Neural progenitor cell (in vitro differentiated cells): ENCODE results near the gene CDT1. TPM values are rescaled to one million over a fixed set of nuclear protein-coding genes. Genes with fewer than 3 reads are reported as not detected.

Experiments used
- DNase-seq: peaks from one replicate; pipeline ENCODE4 v3.0.0-alpha.2; 2016; ENCODE audit warnings: low spot score
- H2AFZ ChIP-seq: fragments of 200-600 bp; sonication (generic); replicated peaks from 2 replicates; pipeline ENCODE4 v1.6.1; 2016; ENCODE audit warnings: antibody characterized with exemption
- H3F3A ChIP-seq: fragments of 200-600 bp; sonication (generic); 2 replicates; pipeline ENCODE4 v1.6.1; 2016; ENCODE audit warnings: antibody characterized with exemption, low read depth
- H3K27ac ChIP-seq: fragments of 200-600 bp; sonication (generic); 2 replicates; pipeline ENCODE4 v1.5.1; 2016; ENCODE audit warnings: mild to moderate bottlenecking
- H3K27me3 ChIP-seq: fragments of 200-600 bp; sonication (generic); 2 replicates; pipeline ENCODE4 v1.6.1; 2016; ENCODE audit warnings: mild to moderate bottlenecking, moderate library complexity
- H3K36me3 ChIP-seq: fragments of 200-600 bp; sonication (generic); 2 replicates; pipeline ENCODE4 v1.5.1; 2016
- H3K4me1 ChIP-seq: fragments of 200-600 bp; sonication (generic); 2 replicates; pipeline ENCODE4 v1.6.1; 2016; ENCODE audit warnings: mixed run types
- H3K4me2 ChIP-seq: fragments of 200-600 bp; sonication (generic); 2 replicates; pipeline ENCODE4 v1.6.1; 2016
- H3K4me3 ChIP-seq: fragments of 200-600 bp; sonication (generic); 2 replicates; pipeline ENCODE4 v1.5.1; 2016
- H3K79me2 ChIP-seq: fragments of 200-600 bp; sonication (generic); 2 replicates; pipeline ENCODE4 v1.6.1; 2016; ENCODE audit warnings: low read depth
- H3K9ac ChIP-seq: fragments of 200-600 bp; sonication (generic); 2 replicates; pipeline ENCODE4 v1.6.1; 2016
- H3K9me3 ChIP-seq: fragments of 200-600 bp; sonication (generic); 2 replicates; pipeline ENCODE4 v1.5.1; 2016; ENCODE audit warnings: low read depth
- H4K20me1 ChIP-seq: fragments of 200-600 bp; sonication (generic); 2 replicates; pipeline ENCODE4 v1.6.1; 2016; ENCODE audit warnings: low read depth
- H3K27ac Mint-ChIP-seq: 3 replicates; pipeline ENCODE4 v1.8.0; 2021; ENCODE audit warnings: mixed read lengths
- H3K27me3 Mint-ChIP-seq: 2 replicates; pipeline ENCODE4 v1.8.0; 2022; ENCODE audit warnings: low read depth, mild to moderate bottlenecking, inconsistent platforms, moderate library complexity, mixed read lengths; ENCODE audit not compliant: insufficient read depth
- H3K36me3 Mint-ChIP-seq: 3 replicates; pipeline ENCODE4 v1.8.0; 2021; ENCODE audit warnings: mixed read lengths
- H3K4me1 Mint-ChIP-seq: 3 replicates; pipeline ENCODE4 v1.8.0; 2021; ENCODE audit warnings: mixed read lengths
- H3K4me3 Mint-ChIP-seq: 3 replicates; pipeline ENCODE4 v1.8.0; 2021; ENCODE audit warnings: mild to moderate bottlenecking, moderate library complexity, mixed read lengths
- H3K9me3 Mint-ChIP-seq: 3 replicates; pipeline ENCODE4 v1.8.0; 2020; ENCODE audit warnings: mixed read lengths
- EZH2 ChIP-seq: fragments of 200-600 bp; sonication (generic); IDR thresholded peaks from 2 replicates; pipeline ENCODE4 v1.6.1; 2017; ENCODE audit warnings: antibody characterized with exemption, mild to moderate bottlenecking, moderate library complexity
- EZH2phosphoT487 ChIP-seq: fragments of 200-600 bp; sonication (generic); IDR thresholded peaks from 2 replicates; pipeline ENCODE4 v1.6.1; 2017; ENCODE audit warnings: antibody characterized with exemption
- total RNA-seq: library from RNA; depleted of rRNA; stranded (reverse); fragments of >200 nt; gene quantifications from 2 replicates; pipeline ENCODE4 v1.2.3, GENCODE V29; 2015; ENCODE audit warnings: low replicate concordance
- TF ChIP-seq, protein P1 (sequence below): fragments of 200-600 bp; sonication (generic); IDR thresholded peaks from 2 replicates; pipeline ENCODE4 v1.5.1; 2017; ENCODE audit warnings: antibody characterized with exemption, mild to moderate bottlenecking

The CDT1 gene
- total RNA-seq, 1 donor from 2014 or later = 7.8 TPM

DNA sequence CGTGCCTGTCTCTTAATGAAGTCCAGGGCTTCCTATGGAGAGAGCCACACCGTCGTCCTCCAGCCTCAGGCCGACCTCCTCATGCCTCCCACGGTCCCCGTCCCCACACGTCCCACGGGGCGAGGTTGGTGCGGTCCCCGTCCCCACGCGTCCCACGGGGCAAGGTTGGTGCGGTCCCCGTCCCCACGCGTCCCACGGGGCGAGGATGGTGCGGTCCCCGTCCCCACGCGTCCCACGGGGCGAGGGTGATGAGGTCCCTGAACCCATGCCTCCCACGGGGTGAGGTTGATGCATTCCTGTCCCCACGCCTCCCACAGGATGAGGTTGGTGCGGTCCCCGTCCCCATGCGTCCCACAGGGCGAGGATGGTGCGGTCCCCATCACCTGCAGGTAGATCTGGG, 32.2 kb downstream of the CDT1 start:
- no peaks in the 10 kb centered on the region for H3K36me3 ChIP-seq
- H3K27ac ChIP-seq = no peak overlapping the region
- H3K4me3 ChIP-seq = no peak overlapping the region
- Mint-ChIP-seq H3K4me1 (no peaks in the 10 kb centered on the region), H3K9me3 (no peaks in the 10 kb centered on the region), H3K4me3 (no peak overlapping the region), H3K27ac (no peak overlapping the region), H3K27me3 (peaks cover 2% of the 10 kb centered on the region), H3K36me3 (no peaks in the 10 kb centered on the region)
- no peaks in the 10 kb centered on the region for H3K4me1 ChIP-seq
- H4K20me1 ChIP-seq = no peaks in the 10 kb centered on the region
- no peaks in the 10 kb centered on the region for H3K9me3 ChIP-seq
- no peaks in the 10 kb centered on the region for H3K79me2 ChIP-seq
- no peak overlapping the region for H3K9ac ChIP-seq
- no peak overlapping the region for H2AFZ ChIP-seq
- no peak for DNase-seq
- H3K4me2 ChIP-seq = no peak overlapping the region
- no peaks in the 10 kb centered on the region for H3K27me3 ChIP-seq
- H3F3A ChIP-seq = no peaks in the 10 kb centered on the region
- TF ChIP-seq, protein P1, sequence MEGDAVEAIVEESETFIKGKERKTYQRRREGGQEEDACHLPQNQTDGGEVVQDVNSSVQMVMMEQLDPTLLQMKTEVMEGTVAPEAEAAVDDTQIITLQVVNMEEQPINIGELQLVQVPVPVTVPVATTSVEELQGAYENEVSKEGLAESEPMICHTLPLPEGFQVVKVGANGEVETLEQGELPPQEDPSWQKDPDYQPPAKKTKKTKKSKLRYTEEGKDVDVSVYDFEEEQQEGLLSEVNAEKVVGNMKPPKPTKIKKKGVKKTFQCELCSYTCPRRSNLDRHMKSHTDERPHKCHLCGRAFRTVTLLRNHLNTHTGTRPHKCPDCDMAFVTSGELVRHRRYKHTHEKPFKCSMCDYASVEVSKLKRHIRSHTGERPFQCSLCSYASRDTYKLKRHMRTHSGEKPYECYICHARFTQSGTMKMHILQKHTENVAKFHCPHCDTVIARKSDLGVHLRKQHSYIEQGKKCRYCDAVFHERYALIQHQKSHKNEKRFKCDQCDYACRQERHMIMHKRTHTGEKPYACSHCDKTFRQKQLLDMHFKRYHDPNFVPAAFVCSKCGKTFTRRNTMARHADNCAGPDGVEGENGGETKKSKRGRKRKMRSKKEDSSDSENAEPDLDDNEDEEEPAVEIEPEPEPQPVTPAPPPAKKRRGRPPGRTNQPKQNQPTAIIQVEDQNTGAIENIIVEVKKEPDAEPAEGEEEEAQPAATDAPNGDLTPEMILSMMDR = no peak
- no peak for TF ChIP-seq EZH2
- no peak for TF ChIP-seq EZH2phosphoT487

GRCh38 chr16:88836791-88837190, 33.2 kb downstream of the CDT1 start:
- H3K4me3 Mint-ChIP-seq = no peak overlapping the region
- Histone ChIP-seq H3F3A (no peaks in the 10 kb centered on the region), H3K4me2 (no peak overlapping the region), H3K9me3 (no peaks in the 10 kb centered on the region), H3K4me1 (no peaks in the 10 kb centered on the region), H3K36me3 (no peaks in the 10 kb centered on the region), H3K79me2 (no peaks in the 10 kb centered on the region), H3K4me3 (no peak overlapping the region), H4K20me1 (no peaks in the 10 kb centered on the region), H3K27ac (no peak overlapping the region), H3K27me3 (no peaks in the 10 kb centered on the region), H3K9ac (no peak overlapping the region), H2AFZ (no peak overlapping the region)
- no peaks in the 10 kb centered on the region for H3K9me3 Mint-ChIP-seq
- TF ChIP-seq EZH2 = no peak
- TF ChIP-seq, protein P1 = no peak
- TF ChIP-seq EZH2phosphoT487 = no peak
- DNase-seq = no peak
- no peaks in the 10 kb centered on the region for H3K36me3 Mint-ChIP-seq
- H3K4me1 Mint-ChIP-seq = no peaks in the 10 kb centered on the region
- no peak overlapping the region for H3K27ac Mint-ChIP-seq
- H3K27me3 Mint-ChIP-seq = peaks cover 2% of the 10 kb centered on the region

GRCh38 chr16:88837806-88838205, 34.2 kb downstream of the CDT1 start:
- H3K36me3 Mint-ChIP-seq = no peaks in the 10 kb centered on the region
- H3K27ac Mint-ChIP-seq = no peak overlapping the region
- Histone ChIP-seq H3K36me3 (no peaks in the 10 kb centered on the region), H3K9me3 (no peaks in the 10 kb centered on the region), H3K4me1 (no peaks in the 10 kb centered on the region), H4K20me1 (no peaks in the 10 kb centered on the region), H3K79me2 (no peaks in the 10 kb centered on the region), H3K27ac (no peak overlapping the region), H3F3A (no peaks in the 10 kb centered on the region), H2AFZ (no peak overlapping the region), H3K4me3 (no peak overlapping the region), H3K9ac (no peak overlapping the region), H3K27me3 (no peaks in the 10 kb centered on the region), H3K4me2 (no peak overlapping the region)
- no peaks in the 10 kb centered on the region for H3K9me3 Mint-ChIP-seq
- TF ChIP-seq EZH2phosphoT487 = no peak
- TF ChIP-seq, protein P1 = no peak
- no peak for TF ChIP-seq EZH2
- H3K27me3 Mint-ChIP-seq = peaks cover 2% of the 10 kb centered on the region
- no peak overlapping the region for H3K4me3 Mint-ChIP-seq
- no peaks in the 10 kb centered on the region for H3K4me1 Mint-ChIP-seq
- no peak for DNase-seq
